GM18526 (cell line): Measurements from ENCODE around the gene NHERF1.

Experiments
- POLR2A ChIP-seq: IDR thresholded peaks from 3 replicates; pipeline ENCODE4 v1.6.1; 2011; ENCODE audit not compliant: insufficient read length; ENCODE audit errors: extremely low read depth

The NHERF1 gene

GRCh38 chr17:74755533-74755932 lies 7.1 kb downstream of the NHERF1 start:
- no peak for TF ChIP-seq POLR2A

DNA sequence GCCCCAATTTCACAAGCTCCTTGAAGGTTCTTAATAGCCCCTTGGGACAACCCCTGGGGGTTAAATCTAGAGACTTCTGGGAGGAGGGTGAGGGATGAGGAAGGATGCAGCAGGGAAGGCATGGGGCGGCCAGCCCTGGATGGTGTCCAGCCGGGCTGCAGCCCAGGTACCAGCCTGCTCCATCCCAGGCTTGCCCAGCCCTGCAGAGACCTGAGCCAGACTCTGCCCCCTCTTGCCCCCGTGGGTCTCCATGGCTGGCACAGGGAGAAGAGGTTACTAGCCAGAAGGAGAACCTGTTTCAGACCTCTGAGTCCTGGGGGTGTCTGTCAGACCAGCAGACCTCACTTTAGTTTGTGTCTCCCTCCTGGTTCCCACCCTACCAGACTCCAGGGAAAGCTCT lies 8.5 kb downstream of the NHERF1 start:
- TF ChIP-seq POLR2A = no peak

- no peak for TF ChIP-seq POLR2A
Observed at GRCh38 chr17:74757502-74757901, 9.1 kb downstream of the NHERF1 start.

DNA sequence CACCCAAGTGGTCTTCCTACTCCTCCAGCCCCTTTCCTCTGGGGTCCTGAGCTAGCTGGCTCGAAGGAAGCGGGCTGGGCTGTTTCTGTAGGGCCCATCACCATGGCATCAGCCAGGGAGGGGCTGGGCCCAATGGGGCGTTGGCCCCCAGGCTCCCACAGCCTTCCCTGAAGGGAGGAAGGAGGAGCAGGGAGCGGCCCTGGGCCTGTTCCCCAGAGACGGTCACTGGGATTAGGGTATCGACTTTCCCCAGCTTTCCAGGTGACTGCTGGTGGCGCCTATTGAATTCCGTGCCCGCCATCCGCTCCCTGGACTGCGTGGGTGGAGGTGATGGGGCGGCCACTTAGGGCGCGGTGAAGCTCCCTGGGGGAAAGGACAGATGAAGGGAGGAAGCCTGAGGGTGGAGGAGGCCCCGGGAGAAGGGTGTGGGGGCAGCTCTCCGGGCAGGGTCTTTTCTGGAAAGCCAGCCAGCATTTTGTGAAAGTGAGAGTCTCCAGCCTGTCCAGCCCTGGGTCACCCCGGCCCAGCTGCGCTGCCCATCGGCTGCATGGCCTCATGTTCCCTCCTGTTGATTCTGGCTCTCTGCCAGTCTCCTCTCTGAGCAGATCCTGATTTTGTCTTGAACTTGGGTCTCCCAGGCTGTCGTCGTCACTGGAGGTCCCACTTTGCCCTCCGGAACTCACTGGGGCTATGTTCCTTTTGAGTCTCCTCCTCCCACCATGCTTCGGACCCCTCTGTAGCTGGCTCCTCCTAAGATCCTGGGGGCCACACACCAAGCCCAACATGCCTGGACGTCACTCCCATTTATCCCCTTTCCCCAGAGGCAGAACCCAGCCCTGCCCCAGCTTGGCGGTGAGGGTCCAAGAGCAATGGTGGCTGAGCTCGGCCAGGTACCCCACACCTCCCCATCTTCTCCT lies 9.8 kb downstream of the NHERF1 start:
- no peak for TF ChIP-seq POLR2A

- TF ChIP-seq POLR2A = no peak
Observed at GRCh38 chr17:74758848-74759168, 10.4 kb downstream of the NHERF1 start.

GRCh38 chr17:74759243-74759801 lies 10.9 kb downstream of the NHERF1 start:
- no peak for TF ChIP-seq POLR2A

DNA sequence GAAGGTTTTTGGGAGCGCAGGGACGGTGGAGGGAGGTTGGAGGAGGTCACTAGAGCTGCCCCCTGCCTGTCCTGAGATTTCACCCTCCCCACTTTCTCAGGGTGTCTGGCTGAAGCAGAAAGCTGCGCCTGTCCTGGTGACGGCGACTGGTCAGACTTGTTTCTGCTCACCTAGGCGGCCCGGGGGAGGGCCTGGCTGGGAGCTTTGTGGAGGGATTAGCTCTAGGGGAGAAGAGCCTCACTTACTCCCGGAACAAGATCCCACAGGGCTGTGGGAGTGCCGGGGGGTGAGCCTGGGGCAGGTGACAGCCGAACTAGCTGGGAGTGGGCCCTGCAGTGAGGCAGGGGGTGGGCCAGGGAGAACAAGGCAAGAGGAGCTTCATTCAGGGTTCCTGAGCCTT lies 11.5 kb downstream of the NHERF1 start:
- TF ChIP-seq POLR2A = no peak

- TF ChIP-seq POLR2A = no peak
Observed at GRCh38 chr17:74760404-74761105, 12.1 kb downstream of the NHERF1 start.

DNA sequence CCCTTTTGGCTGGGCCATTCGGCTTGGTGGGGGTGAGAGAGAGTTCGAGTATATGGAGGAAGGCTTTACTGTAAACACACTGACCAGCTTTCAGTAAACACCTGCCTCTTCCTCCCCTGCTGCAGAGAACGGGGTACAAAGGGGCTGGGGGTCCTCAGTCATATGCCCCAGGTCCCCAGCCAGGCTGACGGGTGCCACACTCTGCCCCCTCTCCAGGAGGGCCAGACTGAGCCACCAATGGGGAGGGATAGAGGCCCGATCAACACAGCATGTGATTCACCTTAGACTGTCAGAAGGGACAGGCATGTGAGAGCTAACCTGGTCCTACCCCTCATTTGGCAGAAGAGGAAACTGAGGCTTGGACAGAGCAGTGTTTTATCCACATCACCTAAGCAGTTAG lies 13.0 kb downstream of the NHERF1 start:
- no peak for TF ChIP-seq POLR2A

DNA sequence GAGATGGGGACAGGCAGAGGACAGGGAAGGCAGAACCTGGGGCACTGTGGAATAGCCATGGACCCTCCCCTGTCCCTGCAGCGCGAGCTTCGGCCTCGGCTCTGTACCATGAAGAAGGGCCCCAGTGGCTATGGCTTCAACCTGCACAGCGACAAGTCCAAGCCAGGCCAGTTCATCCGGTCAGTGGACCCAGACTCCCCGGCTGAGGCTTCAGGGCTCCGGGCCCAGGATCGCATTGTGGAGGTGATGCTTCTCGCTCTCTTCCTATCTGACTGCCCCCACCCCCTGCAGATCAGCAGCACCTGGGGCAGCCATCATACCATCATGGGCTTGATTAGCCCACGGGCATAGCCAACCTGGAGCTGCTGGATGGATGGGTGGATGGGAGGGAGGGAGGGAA lies 13.5 kb downstream of the NHERF1 start:
- TF ChIP-seq POLR2A = no peak

DNA sequence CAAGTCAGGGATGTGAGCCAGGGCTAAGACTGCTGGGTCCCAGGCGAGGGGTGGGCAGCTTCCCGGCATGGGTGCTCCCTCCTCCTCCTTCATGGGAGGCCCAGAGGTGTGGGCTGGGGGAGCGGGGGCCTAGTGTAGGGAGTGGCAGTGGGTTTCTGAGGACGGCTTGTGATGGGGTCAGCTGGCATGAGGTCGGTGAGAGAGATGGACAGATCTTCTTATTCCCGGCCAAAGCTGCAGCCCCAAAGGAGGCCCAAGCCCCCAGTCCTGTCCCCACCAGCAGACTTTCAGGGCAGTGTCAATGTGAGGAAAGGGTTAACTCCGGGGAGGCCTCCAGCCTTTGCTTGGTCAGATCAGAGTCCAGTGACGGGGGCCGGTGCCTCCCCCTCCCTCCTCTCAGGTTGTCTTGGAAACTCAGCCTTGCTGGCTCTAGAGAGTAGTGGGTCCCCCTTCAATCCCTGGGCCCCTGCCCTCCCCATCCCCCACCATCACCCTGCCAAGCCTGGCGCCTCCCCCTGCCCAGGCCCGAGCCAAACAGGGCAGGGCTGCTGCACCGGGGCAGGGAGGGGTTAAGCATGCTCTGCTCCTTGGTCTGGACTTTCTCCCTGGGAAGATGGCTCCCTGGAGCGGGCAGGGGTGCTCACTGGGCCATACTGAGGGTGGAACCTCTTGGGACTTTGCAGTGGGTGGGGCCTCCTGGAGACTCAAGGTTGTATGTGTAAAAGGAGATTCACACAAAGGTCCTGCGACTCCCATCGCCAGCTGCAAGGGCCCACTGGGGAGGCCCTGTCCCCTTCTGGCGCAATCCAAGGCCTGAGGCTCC lies 15.3 kb downstream of the NHERF1 start:
- TF ChIP-seq POLR2A = no peak

DNA sequence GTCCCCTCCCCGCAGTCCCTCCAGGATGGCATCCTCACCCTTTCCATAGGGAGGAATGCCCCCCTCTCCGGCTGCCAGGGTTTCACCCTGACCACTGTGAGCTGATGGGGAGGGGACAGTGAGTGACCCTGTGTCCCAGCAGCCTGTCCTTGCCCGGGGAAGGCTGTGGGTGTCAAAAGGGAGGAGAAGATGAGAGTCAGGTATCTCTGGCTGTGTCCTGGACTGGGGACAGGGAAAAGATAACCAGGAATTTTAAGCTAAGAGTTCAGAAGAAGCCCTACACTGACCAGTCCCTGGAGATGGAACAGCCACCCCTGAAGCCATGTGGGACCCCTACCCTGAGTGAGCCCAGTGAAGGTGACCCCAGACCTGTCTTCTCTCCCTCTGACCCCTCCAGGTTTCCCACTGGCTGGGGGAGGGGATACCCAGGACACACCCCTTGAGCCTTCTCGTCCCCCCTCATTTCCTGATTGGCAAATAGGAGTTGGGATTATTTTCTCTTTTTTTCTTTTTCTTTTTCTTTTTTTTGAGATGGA lies 16.4 kb downstream of the NHERF1 start:
- no peak for TF ChIP-seq POLR2A

- no peak for TF ChIP-seq POLR2A
Observed at GRCh38 chr17:74766413-74766812, 18.0 kb downstream of the NHERF1 start.

DNA sequence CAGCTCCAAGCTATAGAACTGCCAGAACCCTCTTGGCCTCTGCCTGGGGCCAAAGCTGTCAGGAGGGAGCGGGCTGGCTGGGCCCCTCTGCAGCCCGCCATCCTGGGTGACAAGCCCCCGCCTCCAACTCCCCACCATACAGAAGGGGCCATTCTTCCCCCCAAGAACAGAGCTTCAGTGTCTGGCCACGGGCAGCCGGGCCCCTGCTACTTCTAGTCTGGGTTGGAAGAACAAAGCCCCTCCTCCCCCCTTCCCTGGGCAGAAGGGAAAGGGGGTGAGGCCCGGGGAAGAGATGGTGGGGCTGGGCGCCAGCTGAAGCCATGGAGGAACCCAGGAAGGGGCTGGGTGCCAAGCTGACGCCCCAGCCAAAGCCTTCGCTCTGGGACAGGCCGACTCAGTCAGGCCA lies 18.7 kb downstream of the NHERF1 start:
- TF ChIP-seq POLR2A = no peak
